ENCODE measurements around the gene CHRNA9. TPM values are rescaled to one million over a fixed set of nuclear protein-coding genes. Genes with fewer than 3 reads are reported as not detected.

CHRNA9 gene
- total RNA-seq, 1 donor from 2014 or later = 2.8 TPM

DNA sequence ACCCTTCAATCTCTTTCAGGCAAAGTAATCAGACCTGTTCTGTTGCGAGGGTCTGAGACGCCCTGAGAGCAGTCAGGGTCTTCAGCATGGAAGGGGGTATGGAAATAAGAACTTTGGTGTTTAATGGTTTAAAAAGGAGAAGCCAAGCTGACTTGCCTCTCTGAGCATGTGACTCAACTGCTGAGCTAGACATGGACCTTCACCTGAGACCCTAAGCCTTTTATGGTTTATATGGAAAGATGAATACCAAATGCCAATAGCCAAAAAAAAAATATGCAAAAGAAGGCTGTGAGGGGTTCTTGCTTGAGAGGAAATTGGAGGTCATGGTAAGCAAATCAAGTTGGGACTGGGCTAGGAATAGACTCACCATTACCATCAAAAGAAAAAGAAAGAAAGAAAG lies 30.6 kb downstream of the CHRNA9 start:
- Histone ChIP-seq H3K27ac (ENCODE audit: low read depth, low read length) (no peak overlapping the region), H3K27me3 (ENCODE audit: insufficient read depth, low read length) (no peaks in the 10 kb centered on the region), H3K4me1 (ENCODE audit: insufficient read depth, low read length) (no peaks in the 10 kb centered on the region), H3K4me3 (ENCODE audit: insufficient read depth, low read depth, low read length) (no peak overlapping the region), H3K4me2 (ENCODE audit: low read length) (no peak overlapping the region), H3K9me3 (ENCODE audit: insufficient read depth, low read depth, low read length) (peaks cover 3% of the 10 kb centered on the region), H3K9ac (ENCODE audit: low read length) (no peak overlapping the region), H3K36me3 (ENCODE audit: insufficient read depth, low read length) (no peaks in the 10 kb centered on the region), H3K79me2 (ENCODE audit: insufficient read depth, low read length) (no peaks in the 10 kb centered on the region), H2AFZ (ENCODE audit: low read depth, low read length) (no peak overlapping the region), H4K20me1 (ENCODE audit: insufficient read depth, low read length) (no peaks in the 10 kb centered on the region)
- H3K4me3 Mint-ChIP-seq (ENCODE audit: unreplicated experiment) = no peak overlapping the region
- no peak for TF ChIP-seq EZH2 (IDR thresholded peaks at IDR 0.05; ENCODE audit: insufficient read depth, low read length)
- TF ChIP-seq, protein P1, sequence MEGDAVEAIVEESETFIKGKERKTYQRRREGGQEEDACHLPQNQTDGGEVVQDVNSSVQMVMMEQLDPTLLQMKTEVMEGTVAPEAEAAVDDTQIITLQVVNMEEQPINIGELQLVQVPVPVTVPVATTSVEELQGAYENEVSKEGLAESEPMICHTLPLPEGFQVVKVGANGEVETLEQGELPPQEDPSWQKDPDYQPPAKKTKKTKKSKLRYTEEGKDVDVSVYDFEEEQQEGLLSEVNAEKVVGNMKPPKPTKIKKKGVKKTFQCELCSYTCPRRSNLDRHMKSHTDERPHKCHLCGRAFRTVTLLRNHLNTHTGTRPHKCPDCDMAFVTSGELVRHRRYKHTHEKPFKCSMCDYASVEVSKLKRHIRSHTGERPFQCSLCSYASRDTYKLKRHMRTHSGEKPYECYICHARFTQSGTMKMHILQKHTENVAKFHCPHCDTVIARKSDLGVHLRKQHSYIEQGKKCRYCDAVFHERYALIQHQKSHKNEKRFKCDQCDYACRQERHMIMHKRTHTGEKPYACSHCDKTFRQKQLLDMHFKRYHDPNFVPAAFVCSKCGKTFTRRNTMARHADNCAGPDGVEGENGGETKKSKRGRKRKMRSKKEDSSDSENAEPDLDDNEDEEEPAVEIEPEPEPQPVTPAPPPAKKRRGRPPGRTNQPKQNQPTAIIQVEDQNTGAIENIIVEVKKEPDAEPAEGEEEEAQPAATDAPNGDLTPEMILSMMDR (IDR thresholded peaks at IDR 0.05; ENCODE audit: insufficient read depth, low read depth, low read length) = no peak
- H3K27me3 Mint-ChIP-seq (ENCODE audit: low read depth, unreplicated experiment) = no peaks in the 10 kb centered on the region
- no peak overlapping the region for H3K27ac Mint-ChIP-seq (ENCODE audit: unreplicated experiment)
- H3K36me3 Mint-ChIP-seq (ENCODE audit: low read depth, unreplicated experiment) = peaks cover 2% of the 10 kb centered on the region
- FAIRE-seq = no peak
- peaks cover 3% of the 10 kb centered on the region for H3K9me3 Mint-ChIP-seq (ENCODE audit: unreplicated experiment)
- no peak for DNase-seq (ENCODE audit: low read depth)
- no peaks in the 10 kb centered on the region for H3K4me1 Mint-ChIP-seq (ENCODE audit: low read depth, unreplicated experiment)

DNA sequence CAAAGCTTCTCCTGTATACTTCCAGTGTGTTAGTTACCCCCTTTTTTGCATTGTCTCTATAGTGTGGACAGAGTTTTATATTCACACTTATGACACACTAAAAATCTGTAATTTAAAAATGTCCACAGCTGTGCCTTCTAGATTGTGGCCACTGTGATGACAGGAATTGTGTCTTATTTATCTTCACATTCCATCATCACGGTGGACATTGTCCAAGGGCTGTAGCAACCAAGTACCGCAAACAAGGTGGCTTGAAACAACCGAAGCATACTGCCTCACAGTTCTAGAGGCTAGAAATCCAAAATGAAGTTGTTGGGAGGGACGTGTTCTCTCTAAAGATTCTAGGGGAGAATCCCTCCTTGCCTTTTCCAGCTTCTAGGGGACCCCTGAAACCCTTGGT lies 32.3 kb downstream of the CHRNA9 start:
- H4K20me1 ChIP-seq (ENCODE audit: insufficient read depth, low read length) = no peaks in the 10 kb centered on the region
- peaks cover 2% of the 10 kb centered on the region for H3K27me3 Mint-ChIP-seq (ENCODE audit: low read depth, unreplicated experiment)
- H3K4me1 ChIP-seq (ENCODE audit: insufficient read depth, low read length) = no peaks in the 10 kb centered on the region
- no peaks in the 10 kb centered on the region for H3K9me3 ChIP-seq (ENCODE audit: insufficient read depth, low read depth, low read length)
- H3K27ac ChIP-seq (ENCODE audit: low read depth, low read length) = no peak overlapping the region
- no peak for DNase-seq (ENCODE audit: low read depth)
- no peaks in the 10 kb centered on the region for H3K79me2 ChIP-seq (ENCODE audit: insufficient read depth, low read length)
- FAIRE-seq = no peak
- no peak overlapping the region for H3K9ac ChIP-seq (ENCODE audit: low read length)
- no peaks in the 10 kb centered on the region for H3K36me3 ChIP-seq (ENCODE audit: insufficient read depth, low read length)
- no peaks in the 10 kb centered on the region for H3K9me3 Mint-ChIP-seq (ENCODE audit: unreplicated experiment)
- TF ChIP-seq, protein P1 (IDR thresholded peaks at IDR 0.05; ENCODE audit: insufficient read depth, low read depth, low read length) = no peak
- TF ChIP-seq EZH2 (IDR thresholded peaks at IDR 0.05; ENCODE audit: insufficient read depth, low read length) = no peak
- H3K36me3 Mint-ChIP-seq (ENCODE audit: low read depth, unreplicated experiment) = no peaks in the 10 kb centered on the region
- H3K27ac Mint-ChIP-seq (ENCODE audit: unreplicated experiment) = no peak overlapping the region
- H2AFZ ChIP-seq (ENCODE audit: low read depth, low read length) = no peak overlapping the region
- no peaks in the 10 kb centered on the region for H3K4me1 Mint-ChIP-seq (ENCODE audit: low read depth, unreplicated experiment)
- H3K4me3 ChIP-seq (ENCODE audit: insufficient read depth, low read depth, low read length) = no peak overlapping the region
- H3K4me3 Mint-ChIP-seq (ENCODE audit: unreplicated experiment) = no peak overlapping the region
- no peak overlapping the region for H3K4me2 ChIP-seq (ENCODE audit: low read length)
- no peaks in the 10 kb centered on the region for H3K27me3 ChIP-seq (ENCODE audit: insufficient read depth, low read length)

GRCh38 chr4:40369437-40370274 lies 34.5 kb downstream of the CHRNA9 start:
- H3K27me3 ChIP-seq (ENCODE audit: insufficient read depth, low read length) = no peaks in the 10 kb centered on the region
- H3K79me2 ChIP-seq (ENCODE audit: insufficient read depth, low read length) = no peaks in the 10 kb centered on the region
- no peak for TF ChIP-seq EZH2 (IDR thresholded peaks at IDR 0.05; ENCODE audit: insufficient read depth, low read length)
- TF ChIP-seq, protein P1 (IDR thresholded peaks at IDR 0.05; ENCODE audit: insufficient read depth, low read depth, low read length) = no peak
- no peak for FAIRE-seq
- H2AFZ ChIP-seq (ENCODE audit: low read depth, low read length) = no peak overlapping the region
- H3K9me3 Mint-ChIP-seq (ENCODE audit: unreplicated experiment) = no peaks in the 10 kb centered on the region
- H3K4me3 ChIP-seq (ENCODE audit: insufficient read depth, low read depth, low read length) = no peak overlapping the region
- H3K27me3 Mint-ChIP-seq (ENCODE audit: low read depth, unreplicated experiment) = peaks cover 3% of the 10 kb centered on the region
- H3K4me1 Mint-ChIP-seq (ENCODE audit: low read depth, unreplicated experiment) = no peaks in the 10 kb centered on the region
- H3K9me3 ChIP-seq (ENCODE audit: insufficient read depth, low read depth, low read length) = no peaks in the 10 kb centered on the region
- H3K27ac Mint-ChIP-seq (ENCODE audit: unreplicated experiment) = no peak overlapping the region
- no peak overlapping the region for H3K4me3 Mint-ChIP-seq (ENCODE audit: unreplicated experiment)
- no peak overlapping the region for H3K4me2 ChIP-seq (ENCODE audit: low read length)
- H3K36me3 ChIP-seq (ENCODE audit: insufficient read depth, low read length) = no peaks in the 10 kb centered on the region
- no peaks in the 10 kb centered on the region for H3K36me3 Mint-ChIP-seq (ENCODE audit: low read depth, unreplicated experiment)
- H4K20me1 ChIP-seq (ENCODE audit: insufficient read depth, low read length) = no peaks in the 10 kb centered on the region
- no peak overlapping the region for H3K9ac ChIP-seq (ENCODE audit: low read length)
- H3K4me1 ChIP-seq (ENCODE audit: insufficient read depth, low read length) = no peaks in the 10 kb centered on the region
- H3K27ac ChIP-seq (ENCODE audit: low read depth, low read length) = no peak overlapping the region
- no peak for DNase-seq (ENCODE audit: low read depth)

All from astrocyte (in vitro differentiated cells and primary cell).